Measurements from ENCODE around the gene ICAM4. TPM values are rescaled to one million over a fixed set of nuclear protein-coding genes. Genes with fewer than 3 reads are reported as not detected.

ICAM4 gene
- polyA plus RNA-seq, 1 donor from 2014 or later, result 0.81 TPM

DNA sequence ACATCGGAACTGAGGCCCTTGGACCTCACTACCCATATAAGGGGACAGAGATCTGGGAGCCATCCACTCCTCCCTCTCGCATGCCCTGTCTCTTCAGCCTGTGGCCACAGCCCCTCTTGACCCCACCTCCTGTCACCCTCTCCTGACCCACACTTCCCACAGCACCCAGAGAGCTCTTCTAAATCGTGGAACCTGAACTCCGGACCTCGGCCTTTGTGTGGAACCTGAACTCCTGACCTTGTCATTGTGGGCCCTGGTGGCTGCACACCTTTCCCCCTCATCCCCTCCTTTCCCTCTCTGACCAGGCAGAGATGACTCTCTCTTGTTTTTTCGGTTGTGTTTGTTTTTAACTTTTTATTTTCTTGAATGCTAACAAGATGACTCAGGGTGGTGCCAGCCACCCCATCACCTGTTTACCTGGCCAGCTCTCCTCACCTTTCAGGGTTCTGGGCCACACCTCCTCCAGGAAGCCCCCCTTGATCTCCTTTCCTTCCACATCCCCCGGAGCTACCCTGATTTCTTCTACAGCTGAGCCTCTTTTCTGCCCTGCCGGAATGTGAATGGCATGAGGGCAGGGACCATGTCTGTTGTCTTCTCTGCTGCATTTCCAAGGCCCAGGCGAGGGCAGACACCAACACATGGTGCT lies 29.7 kb upstream of the ICAM4 start:
- H3K27me3 Mint-ChIP-seq, result no peaks in the 10 kb centered on the region
- H3K4me1 Mint-ChIP-seq, result peaks cover 0 to 6% (median 3%) of the 10 kb centered on the region in 3 donors
- no peak overlapping the region for H3K27ac Mint-ChIP-seq
- H3K4me3 Mint-ChIP-seq, result peak overlapping the region in 2 of 4 donors; percentile 17 to 72
- H3K9me3 Mint-ChIP-seq, result no peaks in the 10 kb centered on the region
- H3K36me3 Mint-ChIP-seq, result no peaks in the 10 kb centered on the region

DNA sequence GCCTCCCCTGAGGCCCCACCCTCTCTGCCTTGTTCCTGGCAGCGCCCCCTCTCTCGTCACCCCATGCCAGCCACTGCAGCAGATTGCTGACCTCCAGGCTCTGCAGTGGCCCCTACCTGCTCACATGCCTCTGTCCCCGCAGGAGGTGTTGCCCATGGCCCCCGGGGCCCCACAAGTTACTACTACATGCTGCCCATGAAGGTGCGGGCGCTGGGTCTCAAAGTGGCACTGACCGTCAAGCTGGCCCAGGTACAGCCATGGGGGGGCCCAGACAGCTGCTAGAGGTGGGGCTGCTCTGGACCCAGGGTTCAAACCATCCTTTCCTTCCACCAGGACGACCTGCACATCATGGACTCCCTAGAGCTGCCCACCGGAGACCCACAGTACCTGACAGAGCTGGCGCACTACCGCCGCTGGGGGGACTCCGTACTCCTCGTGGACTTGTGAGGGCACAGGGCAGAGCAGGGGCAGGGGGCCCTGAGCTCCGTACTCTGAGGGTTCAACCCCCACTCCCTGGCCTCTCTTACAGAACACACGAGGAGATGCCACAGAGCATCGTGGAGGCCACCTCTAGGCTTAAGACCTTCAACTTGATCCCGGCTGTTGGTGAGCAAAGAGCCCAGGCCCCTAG lies 28.6 kb upstream of the ICAM4 start:
- H3K4me3 Mint-ChIP-seq, result peak overlapping the region in 1 of 4 donors; percentile 72
- H3K27ac Mint-ChIP-seq, result peak overlapping the region in 1 of 3 donors; percentile 59
- H3K36me3 Mint-ChIP-seq, result no peaks in the 10 kb centered on the region
- H3K27me3 Mint-ChIP-seq, result no peaks in the 10 kb centered on the region
- no peaks in the 10 kb centered on the region for H3K9me3 Mint-ChIP-seq
- peaks cover 0 to 2% (median 2%) of the 10 kb centered on the region in 3 donors for H3K4me1 Mint-ChIP-seq

DNA sequence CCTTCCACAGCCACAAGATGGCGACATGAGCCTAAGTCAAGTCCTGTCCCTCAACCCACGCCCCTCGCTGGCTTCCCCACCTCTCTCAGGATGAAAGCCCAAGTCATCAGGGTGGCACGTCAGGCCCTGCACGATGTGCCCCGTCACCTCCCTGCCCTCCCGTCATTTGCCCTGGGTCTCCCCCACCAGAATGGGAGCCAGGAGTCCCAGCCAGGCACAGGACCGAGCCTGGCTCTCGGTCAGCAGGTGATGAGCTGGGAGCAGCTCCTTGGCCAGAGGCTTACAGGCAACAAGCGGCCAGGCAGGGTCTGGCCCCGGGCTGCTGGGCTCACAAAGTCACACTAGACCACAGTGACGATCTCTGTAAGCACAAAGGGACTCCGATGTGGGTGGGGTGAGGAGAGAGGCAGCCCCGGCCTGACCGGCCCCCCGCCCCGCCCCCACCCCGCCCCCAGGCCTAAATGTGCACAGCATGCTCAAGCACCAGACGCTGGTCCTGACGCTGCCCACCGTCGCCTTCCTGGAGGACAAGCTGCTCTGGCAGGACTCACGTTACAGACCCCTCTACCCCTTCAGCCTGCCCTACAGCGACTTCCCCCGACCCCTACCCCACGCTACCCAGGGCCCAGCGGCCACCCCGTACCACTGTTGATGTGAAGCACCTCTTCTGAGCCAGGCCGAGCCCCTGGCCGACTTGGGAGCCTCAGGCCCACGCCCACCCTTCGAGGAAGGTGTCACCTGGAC lies 27.4 kb upstream of the ICAM4 start:
- Mint-ChIP-seq H3K27ac (peak overlapping the region; percentile 31 to 95 (median 82)), H3K36me3 (no peaks in the 10 kb centered on the region), H3K4me3 (peak overlapping the region in 1 of 4 donors; percentile 72), H3K4me1 (peaks cover 0 to 2% (median 0%) of the 10 kb centered on the region in 3 donors), H3K9me3 (no peaks in the 10 kb centered on the region), H3K27me3 (no peaks in the 10 kb centered on the region)

DNA sequence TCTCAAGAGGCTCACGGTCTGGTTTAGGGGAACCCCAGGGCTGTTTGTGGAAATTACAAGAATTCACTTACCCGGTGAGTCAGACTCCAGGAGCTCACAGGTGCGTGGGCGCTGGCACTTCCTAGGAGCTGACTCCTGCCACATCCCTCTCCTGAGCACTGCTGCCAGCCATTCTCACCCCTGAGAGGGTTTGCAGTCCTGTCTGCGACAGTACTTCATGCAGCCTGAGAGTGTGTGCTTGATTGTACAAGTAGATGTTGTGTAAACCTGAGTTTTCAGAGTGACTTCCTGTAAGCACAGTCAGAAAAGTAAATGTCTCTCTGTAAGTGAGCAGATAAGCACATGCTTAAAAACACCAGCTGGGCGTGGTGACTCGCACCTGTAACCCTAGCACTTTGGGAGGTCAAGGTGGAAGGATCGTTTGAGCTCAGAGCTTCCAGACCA lies 26.6 kb upstream of the ICAM4 start:
- H3K27me3 Mint-ChIP-seq, result no peaks in the 10 kb centered on the region
- H3K4me1 Mint-ChIP-seq, result peaks cover 0 to 2% (median 0%) of the 10 kb centered on the region in 3 donors
- peak overlapping the region in 1 of 4 donors; percentile 35 for H3K4me3 Mint-ChIP-seq
- H3K36me3 Mint-ChIP-seq, result no peaks in the 10 kb centered on the region
- no peaks in the 10 kb centered on the region for H3K9me3 Mint-ChIP-seq
- H3K27ac Mint-ChIP-seq, result peak overlapping the region in 1 of 3 donors; percentile 53

DNA sequence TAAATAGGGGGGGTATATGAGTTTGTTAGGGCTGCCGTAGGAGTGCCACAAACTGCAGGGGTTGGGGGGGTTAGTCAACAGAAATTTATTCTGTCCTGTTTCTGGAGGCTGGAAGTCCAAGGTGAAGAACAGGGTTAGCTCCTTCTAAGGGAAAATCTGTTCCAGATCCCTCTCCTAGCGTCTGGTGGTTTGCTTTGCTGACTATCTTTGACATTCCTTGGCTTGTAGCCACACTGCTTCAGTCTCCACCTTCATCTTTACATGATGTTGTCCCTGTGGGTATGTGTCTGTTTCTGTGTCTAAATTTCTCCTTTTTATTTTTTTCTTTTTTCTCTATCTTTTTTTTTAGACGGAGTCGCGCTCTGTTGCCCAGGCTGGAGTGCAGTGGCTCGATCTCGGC lies 24.0 kb upstream of the ICAM4 start:
- H3K4me3 Mint-ChIP-seq, result no peak overlapping the region
- H3K4me1 Mint-ChIP-seq, result peaks cover 0 to 2% (median 0%) of the 10 kb centered on the region in 3 donors
- peak overlapping the region in 1 of 3 donors; percentile 47 for H3K27ac Mint-ChIP-seq
- no peaks in the 10 kb centered on the region for H3K9me3 Mint-ChIP-seq
- H3K27me3 Mint-ChIP-seq, result no peaks in the 10 kb centered on the region
- no peaks in the 10 kb centered on the region for H3K36me3 Mint-ChIP-seq

DNA sequence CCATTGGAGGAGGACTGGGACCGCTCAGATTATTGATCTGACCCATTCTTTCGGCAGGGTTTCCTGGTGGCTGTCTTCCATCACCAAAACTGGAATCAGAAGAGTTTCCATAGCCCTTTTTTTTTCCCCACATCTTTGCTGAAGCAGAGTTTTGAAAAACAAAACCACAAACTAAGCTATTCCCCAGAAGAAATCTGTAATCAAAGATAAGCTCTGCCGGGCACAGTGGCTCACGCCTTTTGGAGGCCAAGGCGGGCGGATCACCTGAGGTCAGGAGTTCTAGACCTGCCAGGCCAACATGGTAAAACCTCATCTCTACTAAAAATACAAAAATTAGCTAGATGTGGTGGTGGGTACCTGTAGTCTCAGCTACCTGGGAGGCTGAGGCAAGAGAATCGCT lies 20.0 kb upstream of the ICAM4 start:
- no peaks in the 10 kb centered on the region for H3K36me3 Mint-ChIP-seq
- H3K27me3 Mint-ChIP-seq, result no peaks in the 10 kb centered on the region
- H3K27ac Mint-ChIP-seq, result peak overlapping the region in 1 of 3 donors; percentile 29
- peaks cover 3 to 18% (median 5%) of the 10 kb centered on the region in 3 donors for H3K4me1 Mint-ChIP-seq
- no peaks in the 10 kb centered on the region for H3K9me3 Mint-ChIP-seq
- no peak overlapping the region for H3K4me3 Mint-ChIP-seq

DNA sequence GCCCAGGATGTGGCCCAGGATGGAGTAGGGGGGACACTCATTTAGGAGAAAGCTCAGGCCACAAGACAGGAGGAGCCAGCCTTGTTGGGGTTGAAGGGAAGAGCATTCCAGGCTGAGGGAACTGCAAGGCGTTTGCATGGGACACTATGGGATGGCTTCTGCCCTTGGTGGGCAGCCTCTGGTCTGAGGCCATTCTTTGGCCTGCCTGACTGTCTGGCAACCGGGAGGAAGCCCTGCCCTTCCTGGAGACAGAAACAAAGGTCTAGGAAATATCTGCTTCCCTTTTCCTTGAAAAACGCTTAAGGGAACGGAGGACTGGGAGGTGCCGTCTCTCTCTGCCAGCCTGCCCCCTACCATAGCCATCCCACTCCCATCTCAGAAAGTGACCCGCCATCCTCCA lies 18.7 kb upstream of the ICAM4 start:
- Mint-ChIP-seq H3K9me3 (no peaks in the 10 kb centered on the region), H3K4me1 (peaks cover 9 to 25% (median 11%) of the 10 kb centered on the region in 3 donors), H3K27ac (peak overlapping the region in 1 of 3 donors; percentile 97), H3K36me3 (no peaks in the 10 kb centered on the region), H3K27me3 (no peaks in the 10 kb centered on the region), H3K4me3 (peak overlapping the region in 1 of 4 donors; percentile 52)

DNA sequence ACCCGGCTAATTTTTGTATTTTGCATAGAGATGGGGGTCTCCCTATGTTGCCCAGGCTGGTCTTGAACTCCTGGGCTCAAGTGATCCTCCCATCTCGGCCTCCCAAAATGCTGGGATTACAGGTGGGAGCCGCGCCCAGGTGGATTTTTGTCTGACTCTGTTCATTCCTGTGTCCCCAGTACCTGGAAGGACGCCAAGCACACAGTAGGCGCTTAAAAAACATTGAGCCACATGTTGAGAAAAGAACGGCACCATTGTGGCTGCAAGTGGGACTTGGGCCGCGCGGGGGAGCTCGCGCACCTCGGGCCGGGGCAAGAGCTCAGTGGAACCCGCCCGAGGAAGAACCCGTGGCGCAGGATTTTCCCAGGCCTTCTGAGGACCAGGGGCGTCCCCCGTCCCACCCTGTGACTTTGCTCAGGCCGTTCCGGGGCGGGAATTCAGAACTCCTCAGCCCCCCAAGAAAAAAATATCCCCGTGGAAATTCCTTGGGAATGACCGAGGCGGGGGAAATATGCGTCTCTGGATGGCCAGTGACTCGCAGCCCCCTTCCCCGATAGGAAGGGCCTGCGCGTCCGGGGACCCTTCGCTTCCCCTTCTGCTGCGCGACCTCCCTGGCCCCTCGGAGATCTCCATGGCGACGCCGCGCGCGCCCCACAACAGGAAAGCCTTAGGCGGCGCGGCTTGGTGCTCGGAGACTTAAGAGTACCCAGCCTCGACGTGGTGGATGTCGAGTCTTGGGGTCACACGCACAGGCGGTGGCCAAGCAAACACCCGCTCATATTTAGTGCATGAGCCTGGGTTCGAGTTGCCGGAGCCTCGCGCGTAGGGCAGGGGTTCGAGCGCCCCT lies 17.2 kb upstream of the ICAM4 start:
- Mint-ChIP-seq H3K9me3 (no peaks in the 10 kb centered on the region), H3K4me1 (peaks cover 14 to 31% (median 15%) of the 10 kb centered on the region in 3 donors), H3K4me3 (peak overlapping the region; percentile 84 to 95 (median 90)), H3K27me3 (no peaks in the 10 kb centered on the region), H3K36me3 (peaks cover 3% of the 10 kb centered on the region), H3K27ac (peak overlapping the region; percentile 97 to 99 (median 98))

DNA sequence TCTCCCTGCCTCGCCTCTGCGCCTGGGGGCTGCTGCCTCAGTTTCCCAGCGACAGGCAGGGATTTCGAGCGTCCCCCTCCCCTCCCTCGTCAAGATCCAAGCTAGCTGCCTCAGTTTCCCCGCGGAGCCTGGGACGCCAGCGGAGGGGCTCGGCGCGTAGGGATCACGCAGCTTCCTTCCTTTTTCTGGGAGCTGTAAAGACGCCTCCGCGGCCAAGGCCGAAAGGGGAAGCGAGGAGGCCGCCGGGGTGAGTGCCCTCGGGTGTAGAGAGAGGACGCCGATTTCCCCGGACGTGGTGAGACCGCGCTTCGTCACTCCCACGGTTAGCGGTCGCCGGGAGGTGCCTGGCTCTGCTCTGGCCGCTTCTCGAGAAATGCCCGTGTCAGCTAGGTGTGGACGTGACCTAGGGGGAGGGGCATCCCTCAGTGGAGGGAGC lies 16.6 kb upstream of the ICAM4 start:
- Mint-ChIP-seq H3K27ac (peak overlapping the region; percentile 97 to 99 (median 98)), H3K4me1 (peaks cover 17 to 36% (median 18%) of the 10 kb centered on the region in 3 donors), H3K27me3 (no peaks in the 10 kb centered on the region), H3K9me3 (no peaks in the 10 kb centered on the region), H3K36me3 (peaks cover 3% of the 10 kb centered on the region), H3K4me3 (peak overlapping the region; percentile 84 to 95 (median 90))

DNA sequence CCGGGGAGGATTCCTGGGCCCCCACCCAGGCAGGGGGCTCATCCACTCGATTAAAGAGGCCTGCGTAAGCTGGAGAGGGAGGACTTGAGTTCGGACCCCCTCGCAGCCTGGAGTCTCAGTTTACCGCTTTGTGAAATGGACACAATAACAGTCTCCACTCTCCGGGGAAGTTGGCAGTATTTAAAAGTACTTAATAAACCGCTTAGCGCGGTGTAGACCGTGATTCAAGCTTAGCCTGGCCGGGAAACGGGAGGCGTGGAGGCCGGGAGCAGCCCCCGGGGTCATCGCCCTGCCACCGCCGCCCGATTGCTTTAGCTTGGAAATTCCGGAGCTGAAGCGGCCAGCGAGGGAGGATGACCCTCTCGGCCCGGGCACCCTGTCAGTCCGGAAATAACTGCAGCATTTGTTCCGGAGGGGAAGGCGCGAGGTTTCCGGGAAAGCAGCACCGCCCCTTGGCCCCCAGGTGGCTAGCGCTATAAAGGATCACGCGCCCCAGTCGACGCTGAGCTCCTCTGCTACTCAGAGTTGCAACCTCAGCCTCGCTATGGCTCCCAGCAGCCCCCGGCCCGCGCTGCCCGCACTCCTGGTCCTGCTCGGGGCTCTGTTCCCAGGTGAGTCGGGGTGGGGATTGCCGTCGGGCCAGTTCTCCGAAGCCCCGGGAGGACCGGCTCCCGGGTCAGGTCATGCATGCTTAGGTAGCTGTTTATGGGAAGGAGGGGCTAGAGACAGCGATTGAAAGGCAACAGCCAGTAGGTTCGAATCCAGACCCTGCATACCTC lies 15.9 kb upstream of the ICAM4 start, which contains the start of gene ICAM1:
Gene ICAM1, plus strand, starts transcription at position 505 of the 779 bp plus-strand sequence. Its CDS starts 40 bp downstream, at position 545.
- Mint-ChIP-seq H3K9me3 (no peaks in the 10 kb centered on the region), H3K4me3 (peak within 1 kb of the TSS; percentile 84 to 95 (median 90)), H3K4me1 (peaks cover 18 to 36% (median 19%) of the 10 kb centered on the region in 3 donors), H3K27me3 (no peaks in the 10 kb centered on the region), H3K36me3 (peaks cover 3% of the 10 kb centered on the region), H3K27ac (peak within 1 kb of the TSS; percentile 97 to 99 (median 98))

DNA sequence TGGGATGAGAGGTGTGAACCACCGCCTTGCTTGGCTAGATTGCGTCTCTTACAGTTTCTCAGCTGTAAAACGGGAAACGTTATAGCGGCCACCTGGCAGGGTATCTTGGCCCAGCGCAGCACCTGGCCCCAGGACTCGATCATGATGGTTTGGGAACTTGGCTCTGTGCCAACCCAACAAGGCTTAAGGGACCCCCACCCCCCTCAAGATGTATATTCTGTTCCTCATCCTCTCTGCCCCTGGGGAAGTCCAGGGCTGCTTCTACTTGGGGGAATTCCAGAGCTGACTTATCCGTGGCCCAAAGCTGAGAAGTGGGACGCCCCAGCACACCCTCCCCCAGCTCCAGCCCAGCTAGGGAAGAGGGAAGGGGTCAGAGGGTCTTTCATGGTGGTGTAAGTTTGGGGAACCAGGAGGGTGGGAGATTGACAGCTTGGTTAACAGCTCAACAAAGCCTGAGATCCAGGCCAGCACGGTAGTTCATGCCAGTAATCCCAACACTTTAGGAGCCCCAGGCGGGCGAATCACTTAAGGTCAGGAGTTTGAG lies 15.1 kb upstream of the ICAM4 start:
- H3K9me3 Mint-ChIP-seq, result no peaks in the 10 kb centered on the region
- H3K36me3 Mint-ChIP-seq, result peaks cover 3% of the 10 kb centered on the region
- peak overlapping the region; percentile 84 to 95 (median 90) for H3K4me3 Mint-ChIP-seq
- H3K27me3 Mint-ChIP-seq, result no peaks in the 10 kb centered on the region
- H3K27ac Mint-ChIP-seq, result peak overlapping the region; percentile 97 to 99 (median 98)
- peaks cover 18 to 36% (median 19%) of the 10 kb centered on the region in 3 donors for H3K4me1 Mint-ChIP-seq

DNA sequence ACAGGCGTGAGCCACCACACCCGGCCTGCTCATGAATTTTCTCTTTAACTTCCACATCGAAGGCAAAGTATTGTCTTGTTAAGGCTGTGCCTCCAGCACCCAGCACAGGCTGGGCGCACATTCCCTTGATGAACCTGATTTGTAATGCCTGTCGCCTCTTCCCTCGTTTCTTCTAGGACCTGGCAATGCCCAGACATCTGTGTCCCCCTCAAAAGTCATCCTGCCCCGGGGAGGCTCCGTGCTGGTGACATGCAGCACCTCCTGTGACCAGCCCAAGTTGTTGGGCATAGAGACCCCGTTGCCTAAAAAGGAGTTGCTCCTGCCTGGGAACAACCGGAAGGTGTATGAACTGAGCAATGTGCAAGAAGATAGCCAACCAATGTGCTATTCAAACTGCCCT lies 12.2 kb upstream of the ICAM4 start:
- peak overlapping the region in 2 of 3 donors; percentile 73 to 84 for H3K27ac Mint-ChIP-seq
- H3K4me3 Mint-ChIP-seq, result peak overlapping the region in 2 of 4 donors; percentile 64 to 68
- H3K4me1 Mint-ChIP-seq, result peaks cover 23 to 36% (median 24%) of the 10 kb centered on the region in 3 donors
- H3K9me3 Mint-ChIP-seq, result no peaks in the 10 kb centered on the region
- H3K36me3 Mint-ChIP-seq, result peaks cover 3% of the 10 kb centered on the region
- no peaks in the 10 kb centered on the region for H3K27me3 Mint-ChIP-seq
